OCI-LY7 (cell line): Measurements from ENCODE around the gene RPS5.

Experiments
- EZH2phosphoT487 ChIP-seq: fragments of 200-600 bp; sonication (generic); IDR thresholded peaks from 2 replicates; pipeline ENCODE4 v1.6.1; 2018; ENCODE audit warnings: low read depth, borderline replicate concordance, mild to moderate bottlenecking, mixed run types, antibody characterized with exemption, low read length, moderate library complexity, mixed read lengths
- TF ChIP-seq, protein P1 (sequence below): fragments of 200-600 bp; sonication (generic); conservative IDR thresholded peaks from 2 replicates; pipeline ENCODE4 v1.5.1; 2014; ENCODE audit warnings: mild to moderate bottlenecking, antibody characterized with exemption, low read length, moderate library complexity, mixed read lengths

DNA sequence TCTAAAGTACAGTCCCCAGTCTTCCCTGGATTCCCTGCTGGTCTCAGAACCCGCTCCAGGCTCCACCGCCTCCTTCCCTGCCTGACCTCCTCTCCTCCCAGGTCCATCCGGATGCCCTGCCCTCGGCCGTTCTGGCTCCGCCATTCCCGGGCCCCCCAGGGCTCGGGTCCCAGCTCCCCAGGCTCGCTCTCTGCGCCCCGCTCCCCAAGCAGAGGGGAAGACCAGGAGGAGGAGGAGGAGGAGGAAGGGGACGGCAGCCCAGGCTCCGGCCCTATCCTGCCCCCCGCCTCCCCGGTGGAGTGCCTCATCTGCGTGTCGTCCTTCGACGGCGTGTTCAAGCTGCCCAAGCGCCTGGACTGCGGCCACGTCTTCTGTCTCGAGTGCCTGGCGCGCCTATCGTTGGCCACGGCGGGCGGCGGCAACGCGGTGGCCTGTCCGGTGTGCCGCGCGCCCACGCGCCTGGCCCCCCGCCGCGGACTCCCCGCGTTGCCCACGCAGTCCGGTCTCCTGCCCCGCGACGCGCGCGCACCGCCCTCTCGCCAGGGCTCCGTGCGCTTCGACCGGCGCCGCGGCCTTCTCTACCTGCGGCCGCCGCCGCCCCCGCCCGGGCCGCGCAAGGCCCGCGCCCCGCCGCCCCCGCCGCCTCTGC lies 9.0 kb downstream of the RPS5 start:
- TF ChIP-seq, protein P1, sequence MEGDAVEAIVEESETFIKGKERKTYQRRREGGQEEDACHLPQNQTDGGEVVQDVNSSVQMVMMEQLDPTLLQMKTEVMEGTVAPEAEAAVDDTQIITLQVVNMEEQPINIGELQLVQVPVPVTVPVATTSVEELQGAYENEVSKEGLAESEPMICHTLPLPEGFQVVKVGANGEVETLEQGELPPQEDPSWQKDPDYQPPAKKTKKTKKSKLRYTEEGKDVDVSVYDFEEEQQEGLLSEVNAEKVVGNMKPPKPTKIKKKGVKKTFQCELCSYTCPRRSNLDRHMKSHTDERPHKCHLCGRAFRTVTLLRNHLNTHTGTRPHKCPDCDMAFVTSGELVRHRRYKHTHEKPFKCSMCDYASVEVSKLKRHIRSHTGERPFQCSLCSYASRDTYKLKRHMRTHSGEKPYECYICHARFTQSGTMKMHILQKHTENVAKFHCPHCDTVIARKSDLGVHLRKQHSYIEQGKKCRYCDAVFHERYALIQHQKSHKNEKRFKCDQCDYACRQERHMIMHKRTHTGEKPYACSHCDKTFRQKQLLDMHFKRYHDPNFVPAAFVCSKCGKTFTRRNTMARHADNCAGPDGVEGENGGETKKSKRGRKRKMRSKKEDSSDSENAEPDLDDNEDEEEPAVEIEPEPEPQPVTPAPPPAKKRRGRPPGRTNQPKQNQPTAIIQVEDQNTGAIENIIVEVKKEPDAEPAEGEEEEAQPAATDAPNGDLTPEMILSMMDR = no peak
- TF ChIP-seq EZH2phosphoT487 = no peak
